RKO (cell line): Measurements from ENCODE around the gene PLEKHM3.
A peak's percentile ranks its signal among the peaks of the same experiment; 100 is the strongest.

Experiments
- DNase-seq: peaks from one replicate; pipeline ENCODE4 v3.0.0-alpha.2; 2016; ENCODE audit warnings: low spot score

Gene PLEKHM3

GRCh38 chr2:208025037-208025813 lies at the start of gene PLEKHM3:
Gene PLEKHM3, minus strand, starts transcription at chr2:208025527. Its CDS starts 23,888 bp downstream, at chr2:208001639.
- DNase-seq = peak; percentile 82

GRCh38 chr2:208074610-208075356 lies 49.5 kb upstream of the PLEKHM3 start:
- DNase-seq = no peak

GRCh38 chr2:208072250-208072892 lies 47.0 kb upstream of the PLEKHM3 start:
- peak; percentile 72 for DNase-seq

GRCh38 chr2:208069186-208069585 lies 43.9 kb upstream of the PLEKHM3 start:
- no peak for DNase-seq

GRCh38 chr2:208066016-208066415 lies 40.7 kb upstream of the PLEKHM3 start:
- no peak for DNase-seq

GRCh38 chr2:208065476-208065875 lies 40.1 kb upstream of the PLEKHM3 start:
- DNase-seq = no peak

GRCh38 chr2:208064220-208064961 lies 39.1 kb upstream of the PLEKHM3 start:
- peak; percentile 39 for DNase-seq

- no peak for DNase-seq
Measured at GRCh38 chr2:208062961-208063360, 37.6 kb upstream of the PLEKHM3 start.

- peak; percentile 63 for DNase-seq
Measured at GRCh38 chr2:208062113-208062512, 36.8 kb upstream of the PLEKHM3 start.

GRCh38 chr2:208057108-208057507 lies 31.8 kb upstream of the PLEKHM3 start:
- no peak for DNase-seq

- no peak for DNase-seq
Measured at GRCh38 chr2:208049441-208049840, 24.1 kb upstream of the PLEKHM3 start.

GRCh38 chr2:208049006-208049405 lies 23.7 kb upstream of the PLEKHM3 start:
- no peak for DNase-seq

- DNase-seq = no peak
Measured at GRCh38 chr2:208047840-208048239, 22.5 kb upstream of the PLEKHM3 start.

GRCh38 chr2:208046686-208047085 lies 21.4 kb upstream of the PLEKHM3 start:
- no peak for DNase-seq

- no peak for DNase-seq
Measured at GRCh38 chr2:208042450-208042849, 17.1 kb upstream of the PLEKHM3 start.

GRCh38 chr2:208042041-208042440 lies 16.7 kb upstream of the PLEKHM3 start:
- peak; percentile 53 for DNase-seq

- DNase-seq = peak; percentile 75
Measured at GRCh38 chr2:208040199-208041171, 15.2 kb upstream of the PLEKHM3 start.

GRCh38 chr2:208039376-208040110 lies 14.2 kb upstream of the PLEKHM3 start:
- no peak for DNase-seq

- no peak for DNase-seq
Measured at GRCh38 chr2:208037564-208038487, 12.5 kb upstream of the PLEKHM3 start.
